GM19372 (cell line): Measurements from ENCODE around the gene TMEM62.
"Not testable (repeated sequence)": the region's sequence is repeated elsewhere in the genome, so short reads cannot be mapped to it uniquely, and the experiment has no call there.

Experiments
- ATAC-seq: cut with Tn5 transposase; IDR thresholded peaks from one replicate; pipeline ENCODE4 v1.9.1; 2021; ENCODE audit warnings: mild to moderate bottlenecking, low read depth, moderate library complexity; ENCODE audit not compliant: unreplicated experiment

TMEM62 gene

DNA sequence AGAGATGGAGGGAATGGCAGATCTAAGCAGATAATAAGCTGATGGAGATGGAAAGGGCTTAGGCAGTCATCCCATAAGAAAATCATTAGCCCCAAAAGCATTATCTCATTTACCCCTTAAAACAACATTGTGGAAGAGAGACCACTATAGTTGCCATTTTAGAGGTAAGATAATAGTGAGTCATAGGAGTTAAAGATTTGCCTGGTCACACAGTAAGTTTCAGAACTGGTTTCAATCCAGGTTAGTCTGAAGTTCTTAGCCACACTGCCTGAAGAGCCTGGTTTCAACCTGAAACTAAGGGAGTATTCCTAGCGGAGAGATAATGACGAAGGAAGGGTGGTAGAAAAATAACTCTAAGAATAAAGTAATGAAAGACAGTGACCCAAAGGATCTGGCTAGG lies 14.6 kb upstream of the TMEM62 start:
- no peak for ATAC-seq

DNA sequence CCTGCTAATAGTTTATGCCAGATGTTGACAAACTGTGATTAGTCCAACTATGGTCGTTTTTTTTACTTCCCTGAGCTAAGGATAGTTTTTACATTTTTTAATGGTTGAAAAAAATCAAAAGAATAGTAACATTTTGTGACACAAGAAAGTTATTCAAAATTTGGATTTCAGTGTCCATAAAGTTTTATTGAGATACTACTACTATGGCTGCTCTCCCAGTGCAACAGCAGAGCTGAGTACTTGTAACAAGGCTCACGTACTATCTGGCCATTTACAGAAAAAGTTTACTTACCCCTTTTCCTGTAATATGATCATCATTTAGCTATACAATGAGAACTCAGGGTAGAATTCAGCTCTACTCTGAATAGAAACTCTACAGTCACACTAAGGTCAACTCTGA lies 11.5 kb upstream of the TMEM62 start:
- no peak for ATAC-seq

DNA sequence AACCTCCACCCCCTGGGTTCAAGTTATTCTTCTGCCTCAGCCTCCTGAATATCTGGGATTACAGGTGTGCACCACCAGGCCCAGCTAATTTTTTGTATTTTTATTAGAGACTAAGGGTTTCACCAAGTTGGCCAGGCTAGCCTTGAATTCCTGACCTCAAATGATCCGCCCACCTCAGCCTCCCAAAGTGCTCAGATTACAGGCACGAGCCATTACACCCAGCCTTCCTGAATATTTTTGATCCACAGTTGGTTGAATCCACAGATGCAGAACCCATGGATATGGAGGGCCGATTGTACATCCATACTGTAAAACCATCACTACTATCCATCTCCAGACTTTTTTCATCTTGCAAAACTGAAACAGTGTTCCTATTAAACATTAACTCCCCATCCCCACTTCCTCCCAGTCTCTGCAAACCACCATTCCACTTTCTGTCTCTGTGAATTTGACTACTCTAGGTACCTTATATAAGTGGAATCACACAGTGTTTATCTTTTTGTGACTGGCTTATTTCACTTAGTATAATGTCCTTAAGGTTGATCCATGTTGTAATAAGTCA lies 8.2 kb upstream of the TMEM62 start:
- ATAC-seq: no peak

DNA sequence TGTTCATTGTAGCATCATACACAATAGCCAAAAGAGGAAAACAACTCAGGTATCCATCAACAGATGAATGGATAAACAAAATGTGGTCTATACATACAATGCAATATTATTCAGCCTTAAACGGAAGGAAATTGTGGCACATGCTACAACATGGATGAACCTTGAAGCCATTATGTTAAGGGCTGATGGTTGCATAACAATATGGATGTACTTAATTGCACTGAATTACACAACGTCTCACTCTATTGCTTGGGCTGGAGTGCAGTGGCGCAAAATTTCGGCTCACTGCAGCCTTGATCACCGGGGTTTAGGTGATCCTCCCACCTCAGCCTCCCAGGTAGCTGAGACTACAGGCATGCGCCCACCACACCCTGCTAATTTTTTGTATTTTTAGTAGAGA lies 7.0 kb upstream of the TMEM62 start:
- ATAC-seq: no peak

DNA sequence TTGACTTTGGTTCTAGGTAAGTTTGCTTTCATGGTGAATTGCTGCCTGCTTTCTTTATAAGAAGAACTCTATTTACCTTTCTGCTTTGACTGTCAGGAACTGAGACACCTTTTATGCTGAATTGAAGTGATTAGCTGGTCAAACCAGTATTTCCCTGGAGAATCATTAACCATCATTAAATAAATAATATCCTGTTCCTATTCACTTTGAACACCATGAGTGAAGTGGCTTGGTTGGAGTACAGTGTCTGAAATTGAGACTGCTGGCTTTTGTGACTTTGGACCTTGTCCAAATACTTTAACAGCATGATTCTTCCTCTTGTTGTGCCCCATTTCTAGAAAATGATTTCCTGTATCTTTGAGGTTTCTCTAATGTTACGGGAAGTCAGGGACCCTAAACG lies 5.6 kb upstream of the TMEM62 start:
- no peak for ATAC-seq

DNA sequence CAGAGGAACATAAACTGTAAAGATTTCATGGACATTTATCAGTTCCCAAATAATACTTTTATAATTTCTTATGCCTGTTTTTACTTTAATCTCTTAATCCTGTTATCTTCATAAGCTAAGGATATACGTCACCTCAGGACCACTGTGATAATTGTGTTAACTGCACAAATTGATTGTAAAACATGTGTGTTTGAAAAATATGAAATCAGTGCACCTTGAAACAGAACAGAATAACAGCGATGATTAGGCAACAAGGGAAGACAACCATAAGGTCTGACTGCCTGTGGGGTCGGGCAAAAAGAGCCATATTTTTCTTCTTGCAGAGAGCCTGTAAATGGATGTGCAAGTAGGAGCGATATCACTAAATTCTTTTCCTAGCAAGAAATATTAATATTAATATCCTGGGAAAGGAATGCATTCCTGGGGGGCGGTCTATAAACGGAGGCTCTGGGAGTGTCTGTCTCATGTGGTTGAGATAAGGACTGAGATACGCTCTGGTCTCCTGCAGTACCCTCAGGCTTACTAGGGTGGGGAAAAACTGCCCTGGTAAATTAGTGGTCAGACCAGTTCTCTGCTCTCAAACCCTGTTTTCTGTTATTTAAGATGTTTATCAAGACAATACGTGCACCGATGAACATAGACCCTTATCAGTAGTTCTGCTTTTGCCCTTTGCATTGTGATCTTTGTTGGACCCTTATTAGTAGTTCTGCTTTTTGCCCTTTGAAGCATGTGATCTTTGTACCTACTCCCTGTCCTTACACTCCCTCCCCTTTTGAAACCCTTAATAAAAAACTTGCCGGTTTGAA lies 5.0 kb upstream of the TMEM62 start:
- not testable (repeated sequence) for ATAC-seq

GRCh38 chr15:43128980-43129335 lies 4.4 kb upstream of the TMEM62 start:
- ATAC-seq: no peak

GRCh38 chr15:43132830-43133429 lies 456 bp upstream of the TMEM62 start:
- no peak for ATAC-seq

- no peak for ATAC-seq
Measured at GRCh38 chr15:43134157-43134635, 810 bp downstream of the TMEM62 start.

DNA sequence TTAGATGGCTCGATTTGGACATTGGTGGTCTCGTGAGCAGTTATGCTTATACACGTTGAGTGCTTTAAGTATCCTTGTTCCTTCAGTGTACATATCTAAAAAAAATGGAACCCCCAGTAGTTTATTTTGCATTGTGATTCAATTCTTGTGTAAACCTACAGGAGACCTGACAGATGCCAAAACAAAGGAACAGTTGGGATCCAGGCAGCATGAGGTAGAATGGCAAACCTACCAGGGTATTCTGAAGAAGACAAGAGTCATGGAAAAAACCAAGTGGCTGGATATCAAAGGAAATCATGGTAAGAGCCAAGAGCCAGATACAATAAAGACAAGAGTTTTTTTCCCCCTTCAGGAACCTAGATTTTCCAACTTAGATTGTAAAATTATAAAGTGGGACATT lies 2.0 kb downstream of the TMEM62 start:
- ATAC-seq: no peak

GRCh38 chr15:43143203-43143941 lies 10.0 kb downstream of the TMEM62 start:
- ATAC-seq: no peak

GRCh38 chr15:43144512-43144911 lies 11.1 kb downstream of the TMEM62 start:
- no peak for ATAC-seq

DNA sequence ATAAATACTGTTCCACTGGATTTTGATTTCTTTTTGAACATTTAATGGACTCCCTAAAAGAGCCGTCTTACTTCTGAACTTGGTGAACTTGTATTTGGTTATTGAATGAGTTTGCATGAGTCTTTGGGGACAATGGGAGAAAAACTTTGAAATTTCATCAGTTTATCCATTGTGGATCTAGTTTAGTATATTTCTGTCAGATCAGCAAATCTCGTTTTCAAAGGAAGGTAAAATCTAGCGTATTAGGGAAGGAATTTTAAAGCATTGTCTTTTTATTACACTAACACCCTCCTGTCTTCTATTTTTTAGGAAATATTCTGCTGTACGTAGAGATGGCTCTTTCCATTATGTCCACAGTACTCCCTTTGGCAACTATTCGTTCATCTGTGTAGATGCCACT lies 12.8 kb downstream of the TMEM62 start:
- no peak for ATAC-seq

GRCh38 chr15:43150191-43150929 lies 17.0 kb downstream of the TMEM62 start:
- ATAC-seq: no peak

GRCh38 chr15:43151688-43152087 lies 18.3 kb downstream of the TMEM62 start:
- ATAC-seq: no peak

- ATAC-seq: no peak
Measured at GRCh38 chr15:43153269-43153668, 19.9 kb downstream of the TMEM62 start.

- no peak for ATAC-seq
Measured at GRCh38 chr15:43165801-43166325, 32.5 kb downstream of the TMEM62 start.

DNA sequence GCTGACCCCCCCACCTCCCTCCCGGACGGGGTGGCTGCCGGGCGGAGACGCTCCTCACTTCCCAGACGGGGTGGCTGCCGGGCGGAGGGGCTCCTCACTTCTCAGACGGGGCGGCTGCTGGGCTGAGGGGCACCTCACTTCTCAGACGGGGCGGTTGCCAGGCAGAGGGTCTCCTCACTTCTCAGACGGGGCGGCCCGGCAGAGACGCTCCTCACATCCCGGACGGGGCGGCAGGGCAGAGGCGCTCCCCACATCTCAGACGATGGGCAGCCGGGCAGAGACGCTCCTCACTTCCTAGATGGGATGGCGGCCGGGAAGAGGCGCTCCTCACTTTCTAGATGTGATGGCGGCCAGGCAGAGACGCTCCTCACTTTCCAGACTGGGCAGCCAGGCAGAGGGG lies 33.9 kb downstream of the TMEM62 start:
- not testable (repeated sequence) for ATAC-seq

GRCh38 chr15:43168192-43169107 lies 35.1 kb downstream of the TMEM62 start:
- no peak for ATAC-seq
